ENCODE results near the gene SART1.
A peak's percentile ranks its signal among the peaks of the same experiment; 100 is the strongest.

Gene SART1

DNA sequence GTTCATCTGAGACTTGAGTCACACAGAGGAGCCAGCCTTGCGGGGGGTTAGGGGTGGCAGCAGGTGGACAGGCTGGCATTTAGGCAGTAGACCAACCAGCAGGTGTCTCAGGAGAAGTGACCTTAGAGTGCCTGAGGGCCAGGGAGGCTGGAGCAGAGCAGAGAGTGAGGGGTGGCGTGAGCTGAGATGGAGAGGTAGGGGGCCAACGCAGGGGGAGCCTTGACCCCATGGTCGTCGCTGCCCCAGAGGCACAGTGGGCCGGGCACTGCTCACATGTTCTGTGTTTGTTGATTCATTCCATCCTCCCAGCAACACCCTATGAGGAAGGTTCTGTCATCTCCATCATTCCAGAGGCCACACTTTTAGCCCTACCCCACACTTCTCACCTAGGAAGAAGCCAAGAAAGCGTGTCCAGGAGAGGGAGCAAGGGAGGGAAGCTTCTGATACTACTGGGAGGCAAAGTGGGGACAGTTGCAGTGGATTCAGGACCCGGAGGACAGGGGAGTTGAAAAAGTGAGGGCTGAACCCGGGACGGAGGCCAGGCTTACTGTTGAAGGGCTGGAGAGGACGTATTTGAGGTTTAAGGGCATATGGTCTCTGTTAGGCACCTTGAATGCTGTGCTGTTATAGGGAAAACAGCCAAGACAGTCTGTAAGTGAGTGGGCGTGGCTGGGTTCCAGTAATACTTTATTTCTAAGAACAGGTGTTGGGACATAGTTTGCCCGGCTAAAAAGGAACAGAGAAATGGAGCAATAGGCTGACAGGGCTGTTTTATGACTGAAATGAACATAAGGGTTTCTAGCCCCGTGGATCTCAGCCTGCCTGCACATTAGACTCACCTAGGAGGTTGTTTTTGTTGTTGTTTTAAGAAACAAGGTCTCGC lies 7.3 kb downstream of the SART1 start:
- no peak for DNase-seq

- no peak for DNase-seq
Observed at GRCh38 chr11:65972116-65972515, 10.6 kb downstream of the SART1 start.

DNA sequence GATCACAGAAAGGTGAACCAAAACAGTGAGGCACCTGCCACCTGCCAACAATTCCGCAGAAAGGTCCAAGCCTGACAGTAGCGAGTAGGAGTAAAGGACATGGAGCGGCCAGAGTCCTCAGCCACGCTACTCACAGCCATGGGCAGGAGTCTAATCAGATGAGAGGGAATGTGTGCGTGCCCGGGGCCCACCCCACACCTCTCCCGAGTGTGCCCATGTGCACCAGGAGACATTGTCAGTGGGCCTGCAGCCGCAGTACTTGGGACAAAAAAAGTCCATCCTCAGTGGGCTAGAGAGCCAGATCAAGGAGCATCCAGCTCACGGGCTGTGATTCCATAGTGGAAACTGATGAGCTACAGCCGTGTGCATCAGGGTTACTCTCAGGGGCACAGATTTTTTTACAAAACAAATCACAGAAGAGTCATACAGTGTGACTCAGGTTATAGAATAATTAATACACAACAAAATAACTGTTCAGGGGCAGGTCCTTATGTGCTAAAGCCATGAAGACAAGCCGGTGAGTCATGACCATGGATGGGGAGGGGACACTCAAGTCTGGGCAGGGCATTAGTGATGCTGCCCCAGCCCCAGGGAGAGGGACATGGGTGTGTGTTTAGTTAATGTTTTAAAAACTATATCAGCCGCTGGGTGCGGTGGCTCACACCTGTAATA lies 12.0 kb downstream of the SART1 start:
- DNase-seq = no peak

DNA sequence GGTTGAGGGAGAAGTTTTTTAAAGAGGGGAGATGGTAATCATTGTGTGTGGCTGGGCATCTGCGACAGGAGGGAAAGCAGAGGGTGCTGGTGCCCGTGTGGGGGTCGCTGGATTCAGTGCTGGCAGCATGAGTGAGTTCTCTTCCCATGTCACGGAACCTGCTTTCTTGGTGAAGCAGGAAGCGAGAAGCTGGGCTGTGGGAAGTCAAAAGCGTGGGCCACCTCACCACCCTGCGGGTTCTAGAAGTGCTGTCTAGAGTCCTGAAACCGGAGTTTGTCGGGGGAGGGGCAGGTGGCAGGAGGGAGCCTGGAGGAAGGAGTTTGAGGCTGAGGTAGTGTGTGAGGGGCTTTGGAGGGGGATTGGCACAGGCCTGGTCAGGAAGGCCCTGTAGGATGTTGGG lies 14.2 kb downstream of the SART1 start:
- no peak for DNase-seq

DNA sequence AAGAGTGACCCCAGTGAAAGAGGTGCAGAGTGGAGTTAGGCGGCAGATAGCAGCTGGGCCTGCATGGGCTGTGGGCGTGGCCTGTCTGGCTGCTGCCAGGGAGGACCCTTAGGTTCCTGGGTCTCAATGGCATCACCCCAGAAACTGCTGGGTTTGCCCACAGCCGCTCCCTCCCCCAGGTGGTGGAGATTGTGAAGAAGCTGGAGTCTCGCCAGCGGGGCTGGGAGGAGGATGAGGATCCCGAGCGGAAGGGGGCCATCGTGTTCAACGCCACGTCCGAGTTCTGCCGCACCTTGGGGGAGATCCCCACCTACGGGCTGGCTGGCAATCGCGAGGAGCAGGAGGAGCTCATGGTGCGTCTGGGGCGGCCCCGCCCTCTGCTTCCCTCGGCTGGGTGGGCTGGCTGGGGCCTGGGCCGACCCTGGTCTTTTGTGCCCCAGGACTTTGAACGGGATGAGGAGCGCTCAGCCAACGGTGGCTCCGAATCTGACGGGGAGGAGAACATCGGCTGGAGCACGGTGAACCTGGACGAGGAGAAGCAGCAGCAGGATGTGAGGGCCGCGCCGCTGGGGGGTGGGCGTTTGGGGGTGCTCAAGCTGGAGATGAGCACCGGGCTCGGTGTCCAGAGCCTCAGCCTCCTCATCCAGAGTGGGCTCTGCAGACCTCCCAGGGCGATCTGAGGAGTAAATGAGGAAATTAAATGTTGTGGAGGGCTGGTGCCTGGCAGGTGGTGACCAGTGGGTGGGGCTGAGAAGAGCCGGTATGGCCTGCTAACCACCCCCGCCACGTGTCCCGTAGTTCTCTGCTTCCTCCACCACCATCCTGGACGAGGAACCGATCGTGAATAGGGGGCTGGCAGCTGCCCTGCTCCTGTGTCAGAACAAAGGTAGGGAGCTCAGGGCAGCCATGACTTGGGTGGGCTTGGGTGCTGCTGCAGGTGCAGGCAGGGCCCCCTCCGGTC lies 15.0 kb downstream of the SART1 start:
- no peak for DNase-seq

DNA sequence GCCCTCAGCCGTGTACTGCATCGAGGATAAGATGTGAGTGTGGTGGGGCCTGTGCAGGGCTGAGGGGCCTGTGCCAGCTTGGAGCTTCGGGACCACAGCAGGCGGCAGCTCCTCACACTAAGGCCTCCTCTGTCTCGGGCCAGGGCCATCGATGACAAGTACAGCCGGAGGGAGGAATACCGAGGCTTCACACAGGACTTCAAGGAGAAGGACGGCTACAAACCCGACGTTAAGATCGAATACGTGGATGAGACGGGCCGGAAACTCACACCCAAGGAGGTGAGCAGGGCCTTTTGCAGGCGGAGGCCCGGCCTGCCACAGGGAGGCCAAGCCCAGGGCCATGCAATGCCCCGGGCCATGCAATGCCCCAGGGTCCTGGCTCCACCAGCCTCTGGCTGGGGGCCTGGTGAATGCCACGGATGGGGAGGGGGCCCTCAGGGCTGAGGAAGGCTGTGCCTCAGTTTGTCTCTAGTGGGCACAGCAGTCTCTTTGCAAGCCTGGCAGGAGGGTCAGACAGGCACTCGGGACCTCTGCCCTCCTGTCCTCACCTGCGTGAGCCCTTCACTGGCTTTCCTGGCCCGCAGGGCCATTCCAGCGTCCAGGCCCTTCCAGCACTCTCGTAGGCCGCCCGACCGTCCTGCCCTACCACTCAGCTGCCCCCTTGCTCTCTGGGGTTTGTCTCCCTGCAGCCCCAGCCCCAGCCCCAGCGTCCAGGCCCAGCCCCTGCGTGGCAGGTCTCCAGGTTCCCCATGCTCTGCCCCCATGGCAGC lies 16.3 kb downstream of the SART1 start:
- DNase-seq = no peak

GRCh38 chr11:65978391-65979238 lies 17.1 kb downstream of the SART1 start:
- DNase-seq = no peak

GRCh38 chr11:65979261-65979759 lies 17.8 kb downstream of the SART1 start:
- DNase-seq = no peak

GRCh38 chr11:65981101-65981740 lies 19.7 kb downstream of the SART1 start:
- DNase-seq = no peak

DNA sequence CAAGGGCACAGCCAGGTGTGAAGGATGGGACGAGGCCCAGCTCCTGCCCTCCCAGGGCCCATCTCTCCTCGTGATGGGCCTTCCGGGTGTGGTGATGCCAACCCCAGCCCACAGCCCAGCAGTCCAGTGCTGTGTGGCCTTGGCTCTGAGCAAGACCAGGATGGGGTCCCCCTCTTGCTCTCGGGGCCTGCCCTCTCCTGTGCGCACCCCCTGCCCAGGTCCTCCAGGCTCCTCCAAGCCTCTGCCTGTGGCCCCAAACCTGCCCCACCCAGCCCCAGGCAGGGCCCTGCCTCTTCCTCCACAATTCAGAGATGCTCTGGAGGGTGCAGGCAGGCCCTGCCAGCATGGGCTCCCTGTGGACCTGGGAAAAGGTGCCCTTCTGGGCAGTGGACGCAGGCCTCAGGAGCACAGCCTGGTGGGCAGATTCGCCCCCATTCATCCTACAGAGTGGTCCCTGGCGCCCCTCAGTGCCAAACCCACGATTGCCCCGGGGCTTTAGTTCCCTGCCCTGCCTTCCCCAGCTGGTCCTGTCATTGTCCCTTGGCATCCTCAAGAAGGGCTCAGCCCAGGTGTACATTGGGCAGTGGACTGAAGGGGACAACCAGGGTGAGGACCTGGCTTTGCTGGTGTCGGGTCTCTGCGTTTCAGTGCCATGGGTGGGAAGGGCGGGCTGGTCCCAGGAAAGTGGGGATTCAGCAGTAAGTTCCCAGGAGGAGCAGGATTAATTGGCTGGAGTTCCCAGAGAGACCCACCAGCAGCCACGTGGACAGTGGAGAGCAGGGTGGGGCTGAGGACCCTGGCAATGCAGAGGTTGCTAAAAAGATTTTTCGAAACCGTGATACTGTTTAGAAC lies 20.7 kb downstream of the SART1 start:
- no peak for DNase-seq

DNA sequence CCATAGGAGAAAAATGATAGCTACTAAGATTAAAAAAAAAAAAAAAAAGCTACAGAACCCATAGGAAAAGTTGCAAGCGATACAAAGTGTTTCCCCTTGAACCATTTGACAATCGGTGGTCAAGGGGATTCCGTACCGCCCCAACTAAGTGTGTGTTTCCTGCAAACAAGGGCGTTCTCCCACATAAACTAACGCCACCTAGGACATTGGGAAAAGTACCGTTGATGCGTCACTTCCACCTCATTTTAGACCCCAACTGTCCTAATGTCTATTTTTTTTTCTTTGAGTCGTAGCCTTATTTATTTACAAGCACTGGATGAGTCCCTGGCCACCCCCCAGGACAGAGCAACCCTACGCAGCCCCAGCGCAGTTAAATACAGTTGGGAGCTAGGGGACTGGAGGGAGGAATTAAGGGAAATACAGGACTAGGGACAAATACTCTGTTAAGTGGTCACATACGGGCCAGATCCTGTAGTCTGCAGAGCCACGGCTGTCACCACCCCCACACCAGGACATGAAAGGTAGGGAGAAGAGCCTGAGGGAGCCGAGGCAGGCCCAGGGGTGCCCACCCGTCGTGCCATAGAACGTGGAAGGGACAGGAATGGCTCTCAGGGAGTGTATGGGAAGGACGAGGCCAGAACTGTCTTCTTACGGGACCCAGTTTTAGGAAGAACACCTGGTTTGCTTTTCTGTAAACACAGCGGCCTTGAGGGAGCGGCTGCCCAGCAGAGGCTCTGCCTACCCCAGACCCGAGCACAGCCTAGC lies 21.5 kb downstream of the SART1 start:
- no peak for DNase-seq

DNA sequence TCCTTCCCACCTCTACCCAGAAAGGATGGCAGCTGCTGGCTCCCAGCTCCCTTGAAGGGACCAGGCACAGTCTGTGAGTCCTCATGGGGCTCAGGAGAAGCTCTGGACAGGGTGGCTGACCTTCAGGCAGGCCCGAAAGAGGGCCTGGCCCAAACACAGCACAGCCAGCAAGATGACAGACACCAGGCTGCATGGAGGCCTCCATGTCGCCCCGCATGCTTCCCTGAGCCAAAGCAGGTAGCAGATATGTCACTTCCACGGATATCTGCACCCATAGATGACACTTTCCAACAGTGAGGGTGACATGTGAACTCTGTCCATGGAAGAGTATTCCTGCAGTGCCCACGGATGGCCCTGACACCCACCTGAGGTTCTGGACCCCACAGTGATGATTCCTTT lies 22.1 kb downstream of the SART1 start:
- DNase-seq = no peak

DNA sequence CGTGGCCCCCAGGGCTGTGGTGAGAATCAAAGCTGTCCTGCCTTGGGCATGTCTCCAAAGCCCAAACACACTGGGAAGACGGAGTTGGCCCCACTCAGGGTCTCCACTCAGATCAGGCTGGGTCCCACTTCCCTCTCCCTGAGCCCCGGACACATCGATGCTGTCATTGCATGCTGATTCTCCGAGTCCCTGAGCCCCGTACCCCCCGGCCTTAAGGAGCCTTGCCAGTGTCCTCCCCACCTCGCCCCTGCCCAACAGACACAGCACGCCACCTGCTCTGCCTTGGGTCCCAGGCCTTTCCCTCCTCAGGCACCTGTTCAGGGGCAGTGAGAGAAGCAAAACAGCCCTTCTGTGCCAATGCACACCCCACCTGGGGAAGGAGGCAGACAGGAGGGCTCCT lies 25.8 kb downstream of the SART1 start:
- no peak for DNase-seq

DNA sequence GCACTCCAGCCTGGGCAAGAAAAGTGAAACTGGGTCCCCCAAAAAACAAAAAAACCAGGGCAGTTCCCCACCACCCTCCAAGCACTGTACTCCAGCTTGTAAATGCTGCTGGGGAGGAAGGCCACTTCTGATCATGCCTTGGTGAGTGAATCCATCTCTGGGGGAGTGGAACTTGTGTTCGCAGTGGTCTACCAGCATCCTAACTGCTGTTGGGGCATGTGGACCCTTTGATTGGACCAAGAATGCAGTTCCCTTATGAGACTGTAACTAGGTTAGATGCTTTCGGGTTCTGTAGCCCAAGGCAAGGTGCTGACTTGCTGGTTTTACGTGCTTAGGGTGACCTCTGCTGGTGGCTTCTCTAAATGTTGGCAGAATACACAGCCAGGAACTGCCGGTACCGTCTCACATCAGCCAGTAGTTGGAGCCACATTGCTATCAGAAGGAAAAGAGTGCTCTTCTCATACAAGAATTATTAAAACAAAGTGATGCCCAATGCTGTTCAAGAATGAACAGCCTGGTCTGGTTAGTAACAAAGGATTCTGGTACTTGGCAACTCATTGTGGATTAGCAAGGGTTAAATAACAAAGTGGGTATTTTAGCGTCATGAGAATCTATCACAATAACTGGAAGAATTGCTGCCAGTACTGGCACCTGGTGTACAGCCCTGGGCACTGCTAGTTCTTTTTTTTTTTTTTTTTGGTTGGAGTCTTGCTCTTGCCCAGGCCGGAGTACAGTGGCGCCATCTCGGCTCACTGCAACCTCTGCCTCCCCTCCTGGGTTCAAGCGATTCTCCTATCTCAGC lies 27.5 kb downstream of the SART1 start:
- peak; percentile 78 for DNase-seq

DNA sequence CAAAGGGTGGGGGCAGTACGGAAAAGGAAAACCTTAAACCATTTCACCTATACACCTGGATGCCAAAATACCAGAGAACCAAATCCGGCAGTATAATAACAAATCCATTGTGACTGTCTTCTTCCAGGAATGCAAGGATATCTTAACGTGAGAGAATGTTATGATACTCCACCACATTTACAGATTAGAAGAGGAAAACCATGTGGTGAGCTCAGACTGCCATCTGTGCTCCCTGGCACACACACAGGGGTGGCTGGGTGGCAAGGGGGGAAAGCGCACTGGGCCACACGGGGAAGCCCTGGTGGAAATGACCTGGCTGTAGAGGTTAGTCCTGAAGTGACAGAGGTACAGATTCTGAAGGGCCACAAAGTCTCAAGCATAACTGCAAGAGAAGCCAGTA lies 30.5 kb downstream of the SART1 start:
- no peak for DNase-seq

DNA sequence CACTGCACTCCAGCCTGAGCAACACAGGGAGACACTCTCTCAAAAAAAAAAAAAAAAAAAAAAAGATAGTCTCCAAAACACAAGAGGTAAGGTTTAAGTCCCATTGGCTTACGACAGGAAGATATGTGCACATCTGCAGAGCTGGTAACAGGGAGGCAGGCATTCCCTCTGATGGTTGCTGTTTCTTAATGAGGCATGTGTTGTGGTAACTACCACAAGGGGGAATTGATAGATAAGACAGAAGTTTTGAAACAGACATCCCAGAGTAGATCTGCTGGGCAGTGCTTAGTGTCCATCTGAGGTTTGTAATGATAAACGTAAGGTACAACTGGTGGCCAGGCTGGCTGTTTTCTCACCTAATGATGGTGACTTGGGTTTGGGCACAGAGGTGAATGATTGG lies 35.8 kb downstream of the SART1 start:
- no peak for DNase-seq

- peak; percentile 93 for DNase-seq
Observed at GRCh38 chr11:66001942-66002647, 40.6 kb downstream of the SART1 start, which contains the start of the genes BANF1 and EIF1AD. Gene BANF1, plus strand, starts transcription at chr11:66002503. Its CDS starts 748 bp downstream, at chr11:66003251. Gene EIF1AD, minus strand, starts transcription at chr11:66002157. Its CDS starts 1,768 bp downstream, at chr11:66000389.
